K562 (cell line): ENCODE data around the gene NHS. TPM values are rescaled to one million over a fixed set of nuclear protein-coding genes. Genes with fewer than 3 reads are reported as not detected.

ENCODE experiments used
- ATAC-seq: fragments of 200-7000 bp; cut with Tn5 transposase; 3 replicates; pipeline ENCODE4 v1.9.1; 2020; ENCODE audit warnings: moderate library complexity
- BruUV-seq: library from RNA; stranded (reverse); fragments of 400-500 nt; replicated peaks from 2 replicates; lab custom pipeline; 2021; lab: Mats Ljungman, UMichigan
- CTCF ChIA-PET: fragments of 300-600 bp; formaldehyde crosslinking; extraction: SDS; loops from one replicate; lab custom pipeline; 2021; ENCODE audit warnings: low intra/inter-chr PET ratio; lab: Yijun Ruan, JAX
- POLR2A ChIA-PET: fragments of 300-600, 350-650 bp; sonication (Branson Sonifier 250); formaldehyde crosslinking; extraction: SDS; loops from one replicate; lab custom pipeline; 2021; ENCODE audit warnings: antibody characterized with exemption, inconsistent platforms; lab: Yijun Ruan, JAX
- DNase-seq, 4 experiments: peaks; one replicate each; pipeline versions ENCODE4 v3.0.0 to v3.0.0-alpha.2; 2011 to 2018; ENCODE audit warnings: low spot score in 3 of 4, mixed read lengths in 3 of 4; ENCODE audit errors: extremely low read depth in 1 of 4
- FAIRE-seq: peaks from 2 replicates; lab custom pipeline; 2011; peaks lifted over from hg19 to GRCh38; lab: Jason Lieb, UNC
- H2AFZ ChIP-seq: 2 replicates; pipeline ENCODE4 v1.6.0; 2011; ENCODE audit warnings: low read depth, low read length, control low read depth, inconsistent platforms
- H3K27ac ChIP-seq: fragments of 200-600 bp; 3 replicates; pipeline ENCODE4 v1.8.0; 2011; ENCODE audit warnings: low read depth, mild to moderate bottlenecking, control low read depth, inconsistent platforms, low read length, moderate library complexity, mixed read lengths; ENCODE audit errors: extremely low read depth
- H3K27me3 ChIP-seq, 2 experiments: fragments of 300-600 bp in 1 of 2; 2 replicates in 1 of 2; 3 replicates in 1 of 2; pipeline versions ENCODE4 v1.6.0 to v1.8.0; 2011; ENCODE audit warnings: inconsistent platforms in 2 of 2, low read length in 2 of 2, mild to moderate bottlenecking in 1 of 2, mixed read lengths in 1 of 2, moderate library complexity in 1 of 2; ENCODE audit not compliant: control insufficient read depth in 2 of 2, insufficient read depth in 2 of 2
- H3K36me3 ChIP-seq: fragments of 300-600 bp; 3 replicates; pipeline ENCODE4 v1.8.0; 2011; ENCODE audit warnings: mild to moderate bottlenecking, low read length, inconsistent platforms; ENCODE audit not compliant: control insufficient read depth, insufficient read depth
- H3K4me1 ChIP-seq, 2 experiments: fragments of 200-600 bp in 1 of 2; replicated peaks in 1 of 2; 2 replicates in 1 of 2; 3 replicates in 1 of 2; pipeline versions ENCODE4 v1.5.1 to v1.8.0; 2011; ENCODE audit warnings: inconsistent platforms in 2 of 2, low read length in 2 of 2, mild to moderate bottlenecking in 1 of 2, mixed read lengths in 1 of 2, moderate library complexity in 1 of 2; ENCODE audit not compliant: control insufficient read depth in 2 of 2, insufficient read depth in 2 of 2
- H3K4me2 ChIP-seq: 2 replicates; pipeline ENCODE4 v1.6.1; 2011; ENCODE audit warnings: low read length, control low read depth, inconsistent platforms, mixed read lengths; ENCODE audit not compliant: insufficient read depth
- H3K4me3 ChIP-seq: fragments of 200-600 bp; sonication (generic), shearing (Covaris generic); 2 replicates; pipeline ENCODE4 v1.5.1; 2016; ENCODE audit warnings: control low read depth, inconsistent platforms
- H3K79me2 ChIP-seq: fragments of 200-600 bp; 3 replicates; pipeline ENCODE4 v1.8.0; 2011; ENCODE audit warnings: low read length, inconsistent platforms; ENCODE audit not compliant: control insufficient read depth, insufficient read depth
- H3K9ac ChIP-seq, 2 experiments: 2 replicates each; pipeline versions ENCODE4 v1.6.0 to v1.6.1; 2011; ENCODE audit warnings: low read depth in 2 of 2, low read length in 2 of 2, control low read depth in 1 of 2, inconsistent platforms in 1 of 2, mild to moderate bottlenecking in 1 of 2, mixed read lengths in 1 of 2; ENCODE audit not compliant: insufficient read depth in 1 of 2
- H3K9me1 ChIP-seq: one replicate; pipeline ENCODE4 v1.6.0; 2011; ENCODE audit warnings: inconsistent platforms, mild to moderate bottlenecking, low read length, moderate library complexity; ENCODE audit not compliant: control insufficient read depth, insufficient read depth
- H3K9me3 ChIP-seq: replicated peaks from 2 replicates; pipeline ENCODE4 v1.5.1; 2011; ENCODE audit warnings: low read depth, low read length, inconsistent platforms; ENCODE audit not compliant: control insufficient read depth, insufficient read depth
- H4K20me1 ChIP-seq: replicated peaks from 2 replicates; pipeline ENCODE4 v1.6.1; 2011; ENCODE audit warnings: low read length, inconsistent platforms, mixed read lengths; ENCODE audit not compliant: control insufficient read depth, insufficient read depth
- CTCFL ChIP-seq: IDR thresholded peaks from 2 replicates; pipeline ENCODE4 v1.6.1; 2011; ENCODE audit warnings: borderline replicate concordance, low read depth, mild to moderate bottlenecking, moderate library complexity, low read length; ENCODE audit not compliant: insufficient read depth, poor library complexity, severe bottlenecking
- E2F1 ChIP-seq: sonication (generic); formaldehyde crosslinking; IDR thresholded peaks from 2 replicates; pipeline ENCODE4 v1.8.1; 2023; ENCODE audit warnings: mild to moderate bottlenecking, missing genetic modification reagents, moderate library complexity
- ELK3 ChIP-seq: fragments of 450-650 bp; formaldehyde crosslinking; IDR thresholded peaks from 2 replicates; pipeline ENCODE4 v1.4.0; 2020; ENCODE audit warnings: mild to moderate bottlenecking
- HCFC1 ChIP-seq: IDR thresholded peaks from 2 replicates; pipeline ENCODE4 v1.6.1; 2012; ENCODE audit warnings: low read depth, low read length, improper control_type of control experiment
- POLR3A ChIP-seq: IDR thresholded peaks from 2 replicates; pipeline ENCODE4 v1.6.1; 2011; ENCODE audit warnings: borderline replicate concordance, mild to moderate bottlenecking, moderate library complexity; ENCODE audit not compliant: insufficient read length, insufficient read depth; ENCODE audit errors: extremely low read depth
- in situ Hi-C: fragments of 300-500 bp; cut with MboI; formaldehyde crosslinking; loops from 4 replicates; pipeline ENCODE4 v1.15.0; 2018; ENCODE audit warnings: inconsistent platforms, mixed read lengths
- intact Hi-C: fragments of 100-400 bp; cut with micrococcal nuclease; formaldehyde crosslinking; loops from 2 replicates; pipeline ENCODE4 v1.14.2; 2022
- polyA plus RNA-seq, 8 experiments: library from polyadenylated mRNA; depleted of rRNA in 4 of 8; stranded (reverse) in 5 of 8; unstranded in 3 of 8; fragments of >200 nt; fragmentation: Nextera tagmentation in 2 of 8; fragmentation: Illumina TruSeq in 1 of 8; extraction: Ambion mirVana in 2 of 8; extraction: Trizol in 1 of 8; gene quantifications; 2 replicates each; pipeline versions ENCODE4 v1.2.1 to v1.2.3, GENCODE V29; 2011 to 2014; ENCODE audit warnings: inconsistent platforms in 1 of 8, missing spikeins in 1 of 8
- total RNA-seq, 7 experiments: library from RNA; depleted of rRNA in 6 of 7; stranded (reverse); fragments of >200 nt in 6 of 7; fragmentation: Illumina TruSeq in 2 of 7; extraction: Trizol in 2 of 7; gene quantifications; 2 replicates each; pipeline versions ENCODE4 v1.2.1 to v1.2.3, GENCODE V29; 2011 to 2021; ENCODE audit warnings: low replicate concordance in 1 of 7
- TF ChIP-seq, protein P1 (sequence below): sonication (generic); formaldehyde crosslinking; IDR thresholded peaks from 2 replicates; pipeline ENCODE4 v1.8.0; 2022; ENCODE audit warnings: missing genetic modification reagents, mild to moderate bottlenecking, moderate library complexity, borderline replicate concordance

Gene NHS
- total and polyA plus RNA-seq, 9 of the 15 experiments (the other 6 are each of a cell fraction or from before 2014, with no cell fraction given) = 0.02 TPM; not detected in 8

DNA sequence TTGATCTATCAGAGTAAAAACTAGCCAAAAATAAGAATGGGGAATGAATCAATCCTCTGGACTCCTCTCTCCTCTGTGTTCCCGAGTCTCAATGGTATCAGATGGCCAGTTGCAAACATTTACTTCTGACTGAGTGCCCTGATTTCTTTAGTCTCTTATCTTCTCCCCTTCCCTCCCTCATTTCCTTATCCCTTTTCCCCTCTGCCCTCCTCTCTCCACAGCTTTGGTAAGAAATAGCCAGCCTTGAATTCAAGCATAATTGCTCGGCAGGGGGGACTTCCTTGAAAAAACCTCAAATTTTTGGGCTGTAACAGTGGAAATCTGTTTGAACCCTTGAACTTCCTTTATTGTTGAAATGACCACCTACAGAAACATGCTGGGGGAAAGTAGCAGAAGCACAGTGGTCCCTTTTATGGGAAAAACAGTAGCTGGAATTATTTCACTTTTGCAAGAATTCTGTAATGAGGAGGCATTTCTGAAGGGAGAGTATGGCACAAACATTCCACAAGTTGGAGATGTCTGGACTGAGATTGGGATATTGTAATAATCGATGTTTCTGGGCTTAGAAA lies 40.3 kb downstream of the NHS start (continued):
- TF ChIP-seq, protein P1, sequence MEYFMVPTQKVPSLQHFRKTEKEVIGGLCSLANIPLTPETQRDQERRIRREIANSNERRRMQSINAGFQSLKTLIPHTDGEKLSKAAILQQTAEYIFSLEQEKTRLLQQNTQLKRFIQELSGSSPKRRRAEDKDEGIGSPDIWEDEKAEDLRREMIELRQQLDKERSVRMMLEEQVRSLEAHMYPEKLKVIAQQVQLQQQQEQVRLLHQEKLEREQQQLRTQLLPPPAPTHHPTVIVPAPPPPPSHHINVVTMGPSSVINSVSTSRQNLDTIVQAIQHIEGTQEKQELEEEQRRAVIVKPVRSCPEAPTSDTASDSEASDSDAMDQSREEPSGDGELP (CRISPR knock-in tag) = no peak
- no peak for TF ChIP-seq POLR3A
- no peak for TF ChIP-seq CTCFL
- no peak for TF ChIP-seq E2F1

DNA sequence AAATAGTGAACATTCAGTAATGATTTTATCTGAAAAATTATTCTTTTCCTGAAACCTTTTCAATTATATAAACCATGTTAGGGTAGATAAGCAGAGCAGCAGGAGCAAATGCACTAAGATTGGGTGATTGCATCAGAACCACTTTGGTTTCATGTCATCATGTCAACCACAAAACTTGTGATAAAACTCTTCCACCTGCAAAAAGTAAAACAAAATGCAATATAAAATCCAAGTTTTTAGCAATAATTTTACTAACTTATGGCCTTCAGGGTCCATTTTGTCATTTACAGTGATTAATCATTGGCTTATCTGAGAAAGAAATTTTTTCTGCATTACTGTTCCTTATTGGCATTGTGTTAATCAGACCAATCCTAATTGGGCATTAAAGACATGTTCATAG lies 42.4 kb downstream of the NHS start:
- FAIRE-seq (no peak), DNase-seq (no peak), ATAC-seq (no peak)
- ChIA-PET POLR2A (no interaction called here), CTCF (no interaction called here)
- H3K79me2 ChIP-seq = no peaks in the 10 kb centered on the region
- H3K9me1 ChIP-seq = no peaks in the 10 kb centered on the region
- no peak overlapping the region for H2AFZ ChIP-seq
- in situ Hi-C loops = no loop called here
- no peak overlapping the region for H3K9ac ChIP-seq
- H3K9me3 ChIP-seq = no peaks in the 10 kb centered on the region
- no peaks in the 10 kb centered on the region for H3K36me3 ChIP-seq
- BruUV-seq = no TSS peak
- H3K4me3 ChIP-seq = no peak overlapping the region
- H3K27ac ChIP-seq = no peak overlapping the region
- no peaks in the 10 kb centered on the region for H4K20me1 ChIP-seq
- no peak overlapping the region for H3K4me2 ChIP-seq
- intact Hi-C loops = no loop called here
- no peaks in the 10 kb centered on the region for H3K27me3 ChIP-seq
- no peaks in the 10 kb centered on the region for H3K4me1 ChIP-seq
- no peak for TF ChIP-seq ELK3 (CRISPR knock-in tag)
- no peak for TF ChIP-seq HCFC1
